Mammary epithelial cell (primary cell): ENCODE data around the gene HPRT1.

Experiments
- CTCF ChIP-seq, 2 donors: IDR thresholded peaks in 1 of 2; conservative IDR thresholded peaks in 1 of 2; 2 replicates each; pipeline ENCODE4 v1.5.1; 2011 to 2012; ENCODE audit warnings: inconsistent platforms in 2 of 2, low read length in 2 of 2, mild to moderate bottlenecking in 2 of 2, control low read depth in 1 of 2, low read depth in 1 of 2; ENCODE audit not compliant: insufficient read depth in 1 of 2; ENCODE audit errors: extremely low read depth in 1 of 2
- EZH2 ChIP-seq: IDR thresholded peaks from 2 replicates; pipeline ENCODE4 v1.6.1; 2012; ENCODE audit warnings: low read length, inconsistent platforms, borderline replicate concordance

- TF ChIP-seq CTCF (conservative IDR thresholded peaks at IDR 0.05 in 1 of 2, IDR thresholded peaks at IDR 0.05 in 1 of 2; ENCODE audit: extremely low read depth in 1 of 2, insufficient read depth in 1 of 2, low read depth in 1 of 2, low read length in 2 of 2) (peak; percentile 51 to 56), EZH2 (no peak)
These were observed 24.1 kb downstream of the HPRT1 start for GRCh38 chrX:134484039-134484438.
